K562 (cell line): ENCODE data around the gene STAP1. TPM values are rescaled to one million over a fixed set of nuclear protein-coding genes. Genes with fewer than 3 reads are reported as not detected.

Experiments
- CBX3 ChIP-seq, 2 experiments: IDR thresholded peaks; 1 replicate in 1 of 2; 2 replicates in 1 of 2; pipeline ENCODE4 v1.6.1; 2012; ENCODE audit warnings: inconsistent platforms in 2 of 2, low read length in 2 of 2, borderline replicate concordance in 1 of 2, control low read depth in 1 of 2
- HDAC1 ChIP-seq, 2 experiments: fragments of 450-650 bp; IDR thresholded peaks; 2 replicates each; pipeline ENCODE4 v1.6.1; 2016 to 2017; ENCODE audit warnings: inconsistent platforms in 1 of 2, mild to moderate bottlenecking in 1 of 2, moderate library complexity in 1 of 2
- MEIS2 ChIP-seq: fragments of 450-650 bp; IDR thresholded peaks from 2 replicates; pipeline ENCODE4 v1.6.1; 2014; ENCODE audit warnings: mild to moderate bottlenecking; ENCODE audit not compliant: partially characterized antibody
- SAFB ChIP-seq: fragments of 200-400 bp; formaldehyde crosslinking; IDR thresholded peaks from 2 replicates; pipeline ENCODE4 v1.6.1; 2017; ENCODE audit warnings: low read depth, low read length, borderline replicate concordance
- SREBF2 ChIP-seq: sonication (generic); formaldehyde crosslinking; IDR thresholded peaks from 2 replicates; pipeline ENCODE4 v1.4.0; 2020; ENCODE audit warnings: mild to moderate bottlenecking, missing genetic modification reagents
- STAG1 ChIP-seq: sonication (generic); formaldehyde crosslinking; IDR thresholded peaks from 2 replicates; pipeline ENCODE4 v1.5.0; 2020; ENCODE audit warnings: missing genetic modification reagents, borderline replicate concordance
- ZBTB17 ChIP-seq: fragments of 450-650 bp; formaldehyde crosslinking; IDR thresholded peaks from 2 replicates; pipeline ENCODE4 v1.4.0; 2020; ENCODE audit warnings: mild to moderate bottlenecking
- ZNF133 ChIP-seq: fragments of 250-450 bp; sonication (Bioruptor Pico); IDR thresholded peaks from 2 replicates; pipeline ENCODE4 v1.4.0; 2020; ENCODE audit warnings: mild to moderate bottlenecking
- ZNF282 ChIP-seq: sonication (generic); formaldehyde crosslinking; IDR thresholded peaks from 2 replicates; pipeline ENCODE4 v1.8.1; 2023; ENCODE audit warnings: missing genetic modification reagents
- polyA plus RNA-seq, 8 experiments: library from polyadenylated mRNA; depleted of rRNA in 4 of 8; stranded (reverse) in 5 of 8; unstranded in 3 of 8; fragments of >200 nt; fragmentation: Nextera tagmentation in 2 of 8; fragmentation: Illumina TruSeq in 1 of 8; extraction: Ambion mirVana in 2 of 8; extraction: Trizol in 1 of 8; gene quantifications; 2 replicates each; pipeline versions ENCODE4 v1.2.1 to v1.2.3, GENCODE V29; 2011 to 2014; ENCODE audit warnings: inconsistent platforms in 1 of 8, missing spikeins in 1 of 8
- total RNA-seq, 7 experiments: library from RNA; depleted of rRNA in 6 of 7; stranded (reverse); fragments of >200 nt in 6 of 7; fragmentation: Illumina TruSeq in 2 of 7; extraction: Trizol in 2 of 7; gene quantifications; 2 replicates each; pipeline versions ENCODE4 v1.2.1 to v1.2.3, GENCODE V29; 2011 to 2021; ENCODE audit warnings: low replicate concordance in 1 of 7
- TF ChIP-seq, protein P1 (sequence below): fragments of 450-650 bp; conservative IDR thresholded peaks from 2 replicates; pipeline ENCODE4 v1.6.1; 2016; ENCODE audit warnings: missing genetic modification characterization, low read depth, mild to moderate bottlenecking, missing compliant biosample characterization, moderate library complexity
- TF ChIP-seq, protein P2 (sequence below): sonication (generic); formaldehyde crosslinking; IDR thresholded peaks from 2 replicates; pipeline ENCODE4 v1.8.0; 2023; ENCODE audit warnings: missing genetic modification reagents, mild to moderate bottlenecking, borderline replicate concordance
- TF ChIP-seq, protein P3 (sequence below): fragments of 150-350 bp; IDR thresholded peaks from 2 replicates; pipeline ENCODE4 v1.6.1; 2014; ENCODE audit warnings: low read depth, mild to moderate bottlenecking, low read length, borderline replicate concordance
- TF ChIP-seq, protein P4 (sequence below): fragments of 450-650 bp; conservative IDR thresholded peaks from 2 replicates; pipeline ENCODE4 v1.6.1; 2016; ENCODE audit warnings: missing genetic modification characterization, low read depth, mild to moderate bottlenecking, control low read depth, missing compliant biosample characterization

STAP1 gene
- total and polyA plus RNA-seq, 9 of the 15 experiments (the other 6 are each of a cell fraction or from before 2014, with no cell fraction given) = 0.50 to 5.6 (median 1.4) TPM

DNA sequence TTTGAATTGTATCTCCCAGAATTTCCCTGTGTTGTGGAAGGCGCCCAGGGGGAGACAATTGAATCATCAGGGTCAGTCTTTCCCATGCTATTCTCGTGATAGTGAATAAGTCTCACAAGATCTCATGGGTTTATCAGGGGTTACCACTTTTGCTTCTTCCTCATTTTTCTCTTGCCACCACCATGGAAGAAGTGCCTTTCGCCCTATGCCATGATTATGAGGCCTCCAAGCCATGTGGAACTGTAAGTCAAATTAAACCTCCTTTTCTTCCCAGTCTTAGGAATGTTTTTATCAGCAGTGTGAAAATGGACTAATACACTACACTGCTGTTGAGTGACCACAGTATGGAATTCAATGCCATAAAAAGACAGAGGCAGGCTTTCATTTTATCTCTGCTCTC, 25.4 kb upstream of the STAP1 start (continued):
- TF ChIP-seq STAG1 (no peak), HDAC1 (IDR thresholded peaks at IDR 0.05) (no peak), SREBF2 (no peak), ZNF133 (CRISPR knock-in tag) (no peak), MEIS2 (no peak), ZBTB17 (CRISPR knock-in tag) (no peak), ZNF282 (no peak), SAFB (no peak), CBX3 (IDR thresholded peaks at IDR 0.05; ENCODE audit: borderline replicate concordance in 1 of 2, low read length in 2 of 2) (peak in 1 of 2 experiments; percentile 82; a peak in 2 of 3 replicates)
- TF ChIP-seq, protein P1, sequence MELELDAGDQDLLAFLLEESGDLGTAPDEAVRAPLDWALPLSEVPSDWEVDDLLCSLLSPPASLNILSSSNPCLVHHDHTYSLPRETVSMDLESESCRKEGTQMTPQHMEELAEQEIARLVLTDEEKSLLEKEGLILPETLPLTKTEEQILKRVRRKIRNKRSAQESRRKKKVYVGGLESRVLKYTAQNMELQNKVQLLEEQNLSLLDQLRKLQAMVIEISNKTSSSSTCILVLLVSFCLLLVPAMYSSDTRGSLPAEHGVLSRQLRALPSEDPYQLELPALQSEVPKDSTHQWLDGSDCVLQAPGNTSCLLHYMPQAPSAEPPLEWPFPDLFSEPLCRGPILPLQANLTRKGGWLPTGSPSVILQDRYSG = no peak
- TF ChIP-seq, protein P2, sequence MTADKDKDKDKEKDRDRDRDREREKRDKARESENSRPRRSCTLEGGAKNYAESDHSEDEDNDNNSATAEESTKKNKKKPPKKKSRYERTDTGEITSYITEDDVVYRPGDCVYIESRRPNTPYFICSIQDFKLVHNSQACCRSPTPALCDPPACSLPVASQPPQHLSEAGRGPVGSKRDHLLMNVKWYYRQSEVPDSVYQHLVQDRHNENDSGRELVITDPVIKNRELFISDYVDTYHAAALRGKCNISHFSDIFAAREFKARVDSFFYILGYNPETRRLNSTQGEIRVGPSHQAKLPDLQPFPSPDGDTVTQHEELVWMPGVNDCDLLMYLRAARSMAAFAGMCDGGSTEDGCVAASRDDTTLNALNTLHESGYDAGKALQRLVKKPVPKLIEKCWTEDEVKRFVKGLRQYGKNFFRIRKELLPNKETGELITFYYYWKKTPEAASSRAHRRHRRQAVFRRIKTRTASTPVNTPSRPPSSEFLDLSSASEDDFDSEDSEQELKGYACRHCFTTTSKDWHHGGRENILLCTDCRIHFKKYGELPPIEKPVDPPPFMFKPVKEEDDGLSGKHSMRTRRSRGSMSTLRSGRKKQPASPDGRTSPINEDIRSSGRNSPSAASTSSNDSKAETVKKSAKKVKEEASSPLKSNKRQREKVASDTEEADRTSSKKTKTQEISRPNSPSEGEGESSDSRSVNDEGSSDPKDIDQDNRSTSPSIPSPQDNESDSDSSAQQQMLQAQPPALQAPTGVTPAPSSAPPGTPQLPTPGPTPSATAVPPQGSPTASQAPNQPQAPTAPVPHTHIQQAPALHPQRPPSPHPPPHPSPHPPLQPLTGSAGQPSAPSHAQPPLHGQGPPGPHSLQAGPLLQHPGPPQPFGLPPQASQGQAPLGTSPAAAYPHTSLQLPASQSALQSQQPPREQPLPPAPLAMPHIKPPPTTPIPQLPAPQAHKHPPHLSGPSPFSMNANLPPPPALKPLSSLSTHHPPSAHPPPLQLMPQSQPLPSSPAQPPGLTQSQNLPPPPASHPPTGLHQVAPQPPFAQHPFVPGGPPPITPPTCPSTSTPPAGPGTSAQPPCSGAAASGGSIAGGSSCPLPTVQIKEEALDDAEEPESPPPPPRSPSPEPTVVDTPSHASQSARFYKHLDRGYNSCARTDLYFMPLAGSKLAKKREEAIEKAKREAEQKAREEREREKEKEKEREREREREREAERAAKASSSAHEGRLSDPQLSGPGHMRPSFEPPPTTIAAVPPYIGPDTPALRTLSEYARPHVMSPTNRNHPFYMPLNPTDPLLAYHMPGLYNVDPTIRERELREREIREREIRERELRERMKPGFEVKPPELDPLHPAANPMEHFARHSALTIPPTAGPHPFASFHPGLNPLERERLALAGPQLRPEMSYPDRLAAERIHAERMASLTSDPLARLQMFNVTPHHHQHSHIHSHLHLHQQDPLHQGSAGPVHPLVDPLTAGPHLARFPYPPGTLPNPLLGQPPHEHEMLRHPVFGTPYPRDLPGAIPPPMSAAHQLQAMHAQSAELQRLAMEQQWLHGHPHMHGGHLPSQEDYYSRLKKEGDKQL (CRISPR knock-in tag) = no peak
- TF ChIP-seq, protein P3, sequence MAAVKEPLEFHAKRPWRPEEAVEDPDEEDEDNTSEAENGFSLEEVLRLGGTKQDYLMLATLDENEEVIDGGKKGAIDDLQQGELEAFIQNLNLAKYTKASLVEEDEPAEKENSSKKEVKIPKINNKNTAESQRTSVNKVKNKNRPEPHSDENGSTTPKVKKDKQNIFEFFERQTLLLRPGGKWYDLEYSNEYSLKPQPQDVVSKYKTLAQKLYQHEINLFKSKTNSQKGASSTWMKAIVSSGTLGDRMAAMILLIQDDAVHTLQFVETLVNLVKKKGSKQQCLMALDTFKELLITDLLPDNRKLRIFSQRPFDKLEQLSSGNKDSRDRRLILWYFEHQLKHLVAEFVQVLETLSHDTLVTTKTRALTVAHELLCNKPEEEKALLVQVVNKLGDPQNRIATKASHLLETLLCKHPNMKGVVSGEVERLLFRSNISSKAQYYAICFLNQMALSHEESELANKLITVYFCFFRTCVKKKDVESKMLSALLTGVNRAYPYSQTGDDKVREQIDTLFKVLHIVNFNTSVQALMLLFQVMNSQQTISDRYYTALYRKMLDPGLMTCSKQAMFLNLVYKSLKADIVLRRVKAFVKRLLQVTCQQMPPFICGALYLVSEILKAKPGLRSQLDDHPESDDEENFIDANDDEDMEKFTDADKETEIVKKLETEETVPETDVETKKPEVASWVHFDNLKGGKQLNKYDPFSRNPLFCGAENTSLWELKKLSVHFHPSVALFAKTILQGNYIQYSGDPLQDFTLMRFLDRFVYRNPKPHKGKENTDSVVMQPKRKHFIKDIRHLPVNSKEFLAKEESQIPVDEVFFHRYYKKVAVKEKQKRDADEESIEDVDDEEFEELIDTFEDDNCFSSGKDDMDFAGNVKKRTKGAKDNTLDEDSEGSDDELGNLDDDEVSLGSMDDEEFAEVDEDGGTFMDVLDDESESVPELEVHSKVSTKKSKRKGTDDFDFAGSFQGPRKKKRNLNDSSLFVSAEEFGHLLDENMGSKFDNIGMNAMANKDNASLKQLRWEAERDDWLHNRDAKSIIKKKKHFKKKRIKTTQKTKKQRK = no peak
- TF ChIP-seq, protein P4, sequence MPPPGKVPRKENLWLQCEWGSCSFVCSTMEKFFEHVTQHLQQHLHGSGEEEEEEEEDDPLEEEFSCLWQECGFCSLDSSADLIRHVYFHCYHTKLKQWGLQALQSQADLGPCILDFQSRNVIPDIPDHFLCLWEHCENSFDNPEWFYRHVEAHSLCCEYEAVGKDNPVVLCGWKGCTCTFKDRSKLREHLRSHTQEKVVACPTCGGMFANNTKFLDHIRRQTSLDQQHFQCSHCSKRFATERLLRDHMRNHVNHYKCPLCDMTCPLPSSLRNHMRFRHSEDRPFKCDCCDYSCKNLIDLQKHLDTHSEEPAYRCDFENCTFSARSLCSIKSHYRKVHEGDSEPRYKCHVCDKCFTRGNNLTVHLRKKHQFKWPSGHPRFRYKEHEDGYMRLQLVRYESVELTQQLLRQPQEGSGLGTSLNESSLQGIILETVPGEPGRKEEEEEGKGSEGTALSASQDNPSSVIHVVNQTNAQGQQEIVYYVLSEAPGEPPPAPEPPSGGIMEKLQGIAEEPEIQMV = no peak
